GM18907 (cell line): ENCODE measurements around the gene CMC1.
A peak's percentile ranks its signal among the peaks of the same experiment; 100 is the strongest.

Experiments
- ATAC-seq: cut with Tn5 transposase; IDR thresholded peaks from one replicate; pipeline ENCODE4 v1.9.1; 2021; ENCODE audit warnings: mild to moderate bottlenecking, moderate library complexity; ENCODE audit not compliant: unreplicated experiment

CMC1 gene

GRCh38 chr3:28295898-28296490 lies 54.6 kb downstream of the CMC1 start:
- no peak for ATAC-seq

GRCh38 chr3:28299705-28300104 lies 58.3 kb downstream of the CMC1 start:
- ATAC-seq: no peak

- ATAC-seq: no peak
Observed at GRCh38 chr3:28300345-28300962, 59.0 kb downstream of the CMC1 start.

- ATAC-seq: no peak
Observed at GRCh38 chr3:28301688-28302087, 60.3 kb downstream of the CMC1 start.

- no peak for ATAC-seq
Observed at GRCh38 chr3:28308196-28308595, 66.8 kb downstream of the CMC1 start.

- no peak for ATAC-seq
Observed at GRCh38 chr3:28315711-28316110, 74.3 kb downstream of the CMC1 start.

GRCh38 chr3:28316226-28316625 lies 74.8 kb downstream of the CMC1 start:
- no peak for ATAC-seq

- peak; percentile 89 for ATAC-seq
Observed at GRCh38 chr3:28317438-28318022, 76.1 kb downstream of the CMC1 start.

- ATAC-seq: no peak
Observed at GRCh38 chr3:28320981-28321380, 79.6 kb downstream of the CMC1 start.

- ATAC-seq: no peak
Observed at GRCh38 chr3:28322464-28322863, 81.0 kb downstream of the CMC1 start.

- ATAC-seq: peak; percentile 84
Observed at GRCh38 chr3:28326458-28326926, 85.1 kb downstream of the CMC1 start.

GRCh38 chr3:28328188-28329151 lies 87.1 kb downstream of the CMC1 start:
- no peak for ATAC-seq

- ATAC-seq: no peak
Observed at GRCh38 chr3:28334552-28334951, 93.1 kb downstream of the CMC1 start.

- ATAC-seq: no peak
Observed at GRCh38 chr3:28335246-28335645, 93.8 kb downstream of the CMC1 start.

GRCh38 chr3:28337230-28337629 lies 95.8 kb downstream of the CMC1 start:
- no peak for ATAC-seq

GRCh38 chr3:28343144-28343543 lies 101.7 kb downstream of the CMC1 start:
- no peak for ATAC-seq

GRCh38 chr3:28345690-28346089 lies 104.3 kb downstream of the CMC1 start:
- no peak for ATAC-seq

GRCh38 chr3:28347374-28348264 lies 106.2 kb downstream of the CMC1 start:
- ATAC-seq: no peak

- ATAC-seq: no peak
Observed at GRCh38 chr3:28348265-28348628, 106.8 kb downstream of the CMC1 start.
